PC-3 (cell line): Measurements from ENCODE around the gene MT1M.

Experiments used
- EZH2 ChIP-seq: fragments of 300-600 bp; sonication (generic); IDR thresholded peaks from one replicate; pipeline ENCODE4 v1.6.1; 2017; ENCODE audit warnings: antibody characterized with exemption, mild to moderate bottlenecking, low read length; ENCODE audit not compliant: unreplicated experiment
- EZH2phosphoT487 ChIP-seq: fragments of 300-600 bp; sonication (generic); IDR thresholded peaks from 2 replicates; pipeline ENCODE4 v1.6.1; 2018; ENCODE audit warnings: mild to moderate bottlenecking, antibody characterized with exemption, low read length, borderline replicate concordance
- TF ChIP-seq, protein P1 (sequence below): fragments of 300-600 bp; sonication (generic); conservative IDR thresholded peaks from 2 replicates; pipeline ENCODE4 v1.5.1; 2017; ENCODE audit warnings: antibody characterized with exemption, low read depth, mild to moderate bottlenecking, low read length

DNA sequence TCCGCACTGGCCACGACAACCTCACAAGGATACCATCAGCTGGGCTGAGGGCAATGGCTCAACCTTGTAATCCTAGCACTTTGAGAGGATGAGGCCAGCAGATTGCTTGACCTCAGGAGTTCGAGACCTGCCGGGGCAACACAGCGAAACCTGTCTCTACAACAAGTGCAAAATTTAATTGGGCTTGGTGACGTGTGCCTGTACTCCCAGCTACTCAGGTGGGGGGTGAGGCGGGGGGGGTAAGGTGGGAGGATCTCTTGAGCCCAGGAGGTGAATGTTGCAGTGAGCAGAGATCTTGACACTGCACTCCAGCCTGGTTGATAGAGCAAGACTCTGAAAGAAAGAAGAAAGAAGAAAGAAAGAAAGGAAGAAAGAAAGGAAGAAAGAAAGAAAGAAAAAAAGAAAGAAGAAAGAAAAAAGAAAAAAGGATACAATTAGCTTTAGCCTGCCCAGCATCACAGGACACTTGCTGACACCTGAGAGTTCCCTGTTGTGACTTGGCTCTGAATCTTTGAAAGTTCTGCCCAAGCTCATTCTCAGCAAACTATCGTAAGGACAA, 12.0 kb upstream of the MT1M start:
- TF ChIP-seq, protein P1, sequence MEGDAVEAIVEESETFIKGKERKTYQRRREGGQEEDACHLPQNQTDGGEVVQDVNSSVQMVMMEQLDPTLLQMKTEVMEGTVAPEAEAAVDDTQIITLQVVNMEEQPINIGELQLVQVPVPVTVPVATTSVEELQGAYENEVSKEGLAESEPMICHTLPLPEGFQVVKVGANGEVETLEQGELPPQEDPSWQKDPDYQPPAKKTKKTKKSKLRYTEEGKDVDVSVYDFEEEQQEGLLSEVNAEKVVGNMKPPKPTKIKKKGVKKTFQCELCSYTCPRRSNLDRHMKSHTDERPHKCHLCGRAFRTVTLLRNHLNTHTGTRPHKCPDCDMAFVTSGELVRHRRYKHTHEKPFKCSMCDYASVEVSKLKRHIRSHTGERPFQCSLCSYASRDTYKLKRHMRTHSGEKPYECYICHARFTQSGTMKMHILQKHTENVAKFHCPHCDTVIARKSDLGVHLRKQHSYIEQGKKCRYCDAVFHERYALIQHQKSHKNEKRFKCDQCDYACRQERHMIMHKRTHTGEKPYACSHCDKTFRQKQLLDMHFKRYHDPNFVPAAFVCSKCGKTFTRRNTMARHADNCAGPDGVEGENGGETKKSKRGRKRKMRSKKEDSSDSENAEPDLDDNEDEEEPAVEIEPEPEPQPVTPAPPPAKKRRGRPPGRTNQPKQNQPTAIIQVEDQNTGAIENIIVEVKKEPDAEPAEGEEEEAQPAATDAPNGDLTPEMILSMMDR, result no peak
- TF ChIP-seq EZH2, result no peak
- no peak for TF ChIP-seq EZH2phosphoT487
